NCI-H526 treated with DMSO at 0.1 percent for 48 hours (cell line): Measurements from ENCODE around the gene ZNF329.

Experiments used
- DNase-seq: peaks from one replicate; lab custom pipeline; 2025; lab: John Stamatoyannopoulos, UW

Gene ZNF329

DNA sequence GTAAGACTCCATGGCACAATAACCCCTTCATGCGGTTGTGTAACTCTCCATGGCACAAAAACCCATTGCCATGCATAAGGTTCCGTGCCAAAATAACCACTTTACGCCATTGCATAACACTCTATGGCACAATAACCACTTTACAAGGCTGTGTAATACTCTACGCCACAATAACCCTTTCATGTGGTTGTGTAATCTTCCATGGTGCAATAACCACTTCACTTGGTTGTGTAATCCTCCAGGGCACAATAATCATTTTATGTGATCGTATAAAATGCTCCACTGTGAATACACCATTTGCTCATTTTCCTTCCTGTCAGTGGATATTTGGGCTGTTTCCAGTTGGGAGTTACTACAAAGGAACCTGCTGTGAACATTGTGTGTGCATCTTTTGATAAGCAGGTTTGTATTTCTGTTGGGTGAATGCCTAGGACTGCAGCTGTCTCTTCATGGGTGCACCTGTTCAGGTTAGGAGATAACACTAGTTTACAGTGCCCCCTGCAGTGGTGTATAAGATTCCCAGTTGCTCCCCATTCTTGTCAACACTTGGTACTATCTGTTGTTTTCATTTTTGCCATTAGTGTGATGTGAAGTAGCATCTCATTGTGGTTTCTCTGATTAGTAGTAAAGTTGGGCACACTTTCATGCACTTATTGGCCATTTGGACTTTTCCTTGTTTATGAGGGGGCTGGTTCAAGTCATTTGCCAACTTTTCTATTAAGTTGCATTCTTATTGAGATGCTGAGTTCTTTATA, 31.4 kb downstream of the ZNF329 start:
- no peak for DNase-seq

DNA sequence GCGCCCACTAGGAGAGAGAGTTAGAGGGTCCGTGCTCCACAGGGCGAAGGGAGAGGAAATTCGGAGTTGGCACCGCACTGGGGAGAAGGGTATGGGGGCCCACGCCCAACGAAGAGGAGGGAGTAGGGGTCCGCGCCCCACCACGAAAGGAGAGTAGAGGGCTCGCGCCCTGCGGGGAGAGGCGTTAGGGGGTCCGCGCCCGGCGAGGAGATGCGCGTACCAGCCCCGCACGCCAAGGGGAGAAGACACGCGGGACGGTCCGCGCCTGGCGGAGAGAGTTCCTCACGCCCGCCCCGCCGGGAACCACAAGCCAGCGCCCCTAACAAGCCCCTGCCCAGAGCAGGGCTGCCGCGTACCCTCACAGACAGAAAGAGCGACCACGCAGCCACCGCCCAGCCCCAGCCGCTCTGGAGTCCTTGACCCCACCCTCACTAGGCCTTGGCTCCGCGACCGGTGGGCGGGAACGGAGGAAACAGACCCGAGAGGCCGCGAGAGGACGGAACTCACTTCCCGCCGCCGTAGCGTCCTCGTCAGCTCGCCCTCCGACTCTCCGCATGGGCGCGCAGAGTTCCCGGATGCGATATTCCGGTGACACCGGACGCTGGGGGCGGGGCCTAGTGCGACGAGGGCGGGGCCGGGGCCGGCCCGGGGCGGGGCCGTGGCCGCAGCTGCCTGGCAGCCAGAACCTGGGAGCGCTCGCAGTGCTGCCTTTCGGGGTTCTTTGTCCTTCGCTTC, 32.6 kb downstream of the ZNF329 start:
- DNase-seq, result no peak

DNA sequence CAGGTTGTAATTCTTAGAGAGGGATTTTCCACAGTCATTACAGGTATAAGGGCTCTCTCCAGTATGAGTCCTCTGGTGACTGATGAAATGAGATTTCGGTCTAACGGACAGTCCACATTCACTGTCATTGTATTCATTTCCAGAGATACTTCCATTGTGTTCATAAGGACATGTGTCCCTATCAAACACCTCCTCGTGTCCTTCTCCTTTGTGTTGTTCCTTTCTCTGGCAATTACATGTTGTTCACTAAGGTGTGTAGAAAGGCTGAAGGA, 42.1 kb downstream of the ZNF329 start:
- no peak for DNase-seq

DNA sequence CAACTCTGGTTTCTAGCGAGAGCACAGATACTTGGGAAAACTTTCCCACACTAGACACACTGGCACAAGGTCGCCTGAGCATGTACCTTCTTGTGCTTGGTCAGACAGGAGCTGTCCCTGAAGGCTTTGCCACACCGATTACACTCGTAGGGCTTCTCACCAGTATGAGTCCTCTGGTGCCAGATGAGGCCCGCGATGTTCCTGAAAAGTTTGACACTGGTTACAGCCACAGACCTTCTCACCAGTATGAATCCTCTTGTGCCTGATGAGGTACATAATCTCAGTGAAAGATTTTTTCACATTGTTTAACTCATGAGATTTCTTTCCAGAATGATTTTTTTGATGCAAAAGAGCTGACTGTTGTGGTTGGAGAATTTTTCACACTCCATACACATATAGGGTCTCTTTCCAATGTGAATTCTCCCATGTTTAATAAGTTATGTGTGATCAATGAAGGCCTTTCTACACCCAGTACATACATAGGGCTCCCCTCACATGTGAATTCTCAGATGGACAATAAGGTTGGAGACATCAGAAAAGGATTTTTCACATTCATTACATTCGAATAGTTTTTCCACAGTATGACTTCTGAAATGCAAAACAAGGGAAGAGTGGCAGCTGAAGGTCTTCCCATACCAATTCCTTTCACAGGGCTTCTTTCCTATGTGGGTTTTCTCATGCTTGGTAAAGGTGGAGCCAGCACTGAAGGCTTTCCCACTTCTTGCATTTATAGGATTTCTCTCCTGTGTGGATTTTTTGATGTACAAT, 42.6 kb downstream of the ZNF329 start:
- DNase-seq, result no peak

DNA sequence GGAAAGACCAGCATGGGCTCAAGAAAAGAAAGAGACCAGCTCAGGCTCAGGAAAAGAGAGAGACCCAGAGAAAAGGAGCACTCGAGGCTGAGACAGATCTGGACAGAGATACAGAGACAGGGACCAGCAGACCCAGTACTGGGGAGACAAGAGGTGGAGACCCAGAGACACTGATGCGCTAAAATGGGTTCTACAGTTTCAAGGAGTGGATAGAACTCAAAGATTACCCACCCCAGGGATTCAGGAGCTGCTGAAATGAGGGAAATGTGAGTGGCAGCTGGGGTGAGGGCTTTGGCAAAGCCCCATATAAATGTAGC, 51.9 kb downstream of the ZNF329 start:
- no peak for DNase-seq

DNA sequence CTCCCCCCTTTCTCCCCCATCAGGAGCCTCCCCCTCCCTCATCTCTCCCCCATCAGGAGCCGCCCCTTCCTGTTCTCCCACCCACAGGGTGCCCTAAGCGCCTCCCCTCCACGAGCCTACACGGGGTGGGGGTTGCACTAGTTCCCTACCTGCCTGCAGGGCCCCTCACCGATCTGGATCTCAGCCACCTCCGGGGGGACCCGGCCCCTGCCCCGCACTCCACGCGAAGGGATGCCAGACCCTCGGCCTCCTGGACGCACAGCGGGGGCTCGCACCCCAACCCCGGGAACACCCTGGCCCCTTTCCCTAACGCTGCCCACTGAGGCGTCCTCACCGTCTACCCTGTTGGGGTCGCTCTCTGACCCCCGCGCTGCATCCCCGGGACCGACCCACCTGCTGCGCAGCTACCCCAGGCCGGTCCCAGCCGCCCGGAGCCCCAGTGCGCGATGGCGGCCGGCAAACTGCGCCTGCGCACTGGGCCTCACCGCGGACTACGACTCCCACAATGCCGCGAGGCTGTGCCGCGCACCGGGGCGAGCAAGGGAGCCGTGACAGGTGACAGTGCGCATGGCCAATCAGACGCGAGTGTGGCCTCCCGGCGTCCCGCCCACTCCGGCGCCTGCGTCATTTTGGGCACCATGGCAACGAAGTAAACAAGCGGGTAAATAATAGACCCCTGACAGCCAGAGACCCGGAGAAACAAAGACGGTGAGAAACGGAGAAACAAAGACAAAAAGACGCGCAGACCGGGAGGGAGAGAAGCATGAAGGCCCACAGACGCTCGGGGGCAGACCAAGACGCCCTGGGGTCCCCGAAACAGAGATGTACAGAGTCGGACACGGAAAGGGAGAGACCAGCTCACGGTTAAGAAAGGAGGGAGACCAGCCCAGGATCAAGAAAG, 52.6 kb downstream of the ZNF329 start, which contains the start of gene ZSCAN18:
Gene ZSCAN18 (minus strand): TSS at position 451 of the 901 bp plus-strand sequence. CDS start 7,964 bp downstream, outside the sequence.
- peak; percentile 85 for DNase-seq

DNA sequence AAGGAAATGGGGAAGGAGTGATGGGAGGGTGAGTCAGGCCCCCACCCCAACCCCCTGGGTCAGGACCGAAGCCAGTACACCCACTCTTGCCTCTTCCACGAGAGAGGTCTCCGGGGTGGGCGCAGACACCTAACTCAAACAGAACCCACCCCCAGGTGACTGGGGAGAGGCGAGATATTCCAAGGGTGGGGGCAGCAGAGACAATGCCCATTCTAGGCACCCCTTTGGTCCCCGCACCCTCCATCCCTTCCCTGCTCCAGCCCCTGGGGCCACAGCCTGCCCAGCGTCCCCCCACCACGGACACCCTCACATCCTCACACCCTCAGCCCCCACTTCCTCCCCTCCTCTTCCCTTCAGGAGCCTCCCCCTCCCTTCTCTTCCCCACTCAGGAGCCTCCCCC, 53.2 kb downstream of the ZNF329 start:
- no peak for DNase-seq

DNA sequence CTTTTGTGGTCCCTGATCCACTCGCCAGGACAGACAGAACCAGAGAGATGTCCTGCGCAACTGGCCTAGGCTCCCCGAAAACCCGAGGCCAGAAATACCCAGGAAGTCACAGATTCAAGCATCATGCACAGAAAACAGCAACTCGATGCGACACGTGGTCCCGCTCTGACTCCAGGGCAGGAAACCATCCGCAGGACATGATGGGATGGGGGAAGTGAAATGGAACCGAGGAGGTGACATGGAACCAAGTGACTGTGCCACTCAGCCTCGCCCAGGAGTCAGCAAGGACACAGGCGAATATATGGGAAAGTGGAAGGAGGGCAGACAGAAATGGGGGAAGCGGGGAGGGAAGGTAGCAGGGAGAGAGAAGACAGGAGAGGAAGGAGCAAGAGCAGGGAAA, 53.7 kb downstream of the ZNF329 start:
- DNase-seq, result no peak

DNA sequence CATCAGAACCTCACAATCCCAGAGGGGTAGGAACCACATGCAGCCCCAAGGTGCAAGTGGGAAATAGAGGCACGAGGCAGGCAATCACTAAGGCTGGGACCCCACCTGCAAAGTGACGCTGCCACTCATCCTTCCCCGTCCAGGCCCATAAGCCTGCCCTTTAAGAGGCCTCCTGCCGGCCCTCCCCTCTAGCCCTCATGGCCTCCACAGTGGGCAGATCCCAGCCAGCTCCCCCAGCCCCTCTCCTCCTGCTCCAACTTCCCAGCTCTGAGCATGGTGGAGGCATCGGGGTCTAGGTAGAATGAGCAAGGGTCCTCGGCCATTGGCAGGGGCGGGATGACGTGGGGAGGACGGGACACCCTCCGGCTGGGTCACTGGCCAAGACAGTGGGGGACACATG, 55.3 kb downstream of the ZNF329 start:
- DNase-seq, result no peak

DNA sequence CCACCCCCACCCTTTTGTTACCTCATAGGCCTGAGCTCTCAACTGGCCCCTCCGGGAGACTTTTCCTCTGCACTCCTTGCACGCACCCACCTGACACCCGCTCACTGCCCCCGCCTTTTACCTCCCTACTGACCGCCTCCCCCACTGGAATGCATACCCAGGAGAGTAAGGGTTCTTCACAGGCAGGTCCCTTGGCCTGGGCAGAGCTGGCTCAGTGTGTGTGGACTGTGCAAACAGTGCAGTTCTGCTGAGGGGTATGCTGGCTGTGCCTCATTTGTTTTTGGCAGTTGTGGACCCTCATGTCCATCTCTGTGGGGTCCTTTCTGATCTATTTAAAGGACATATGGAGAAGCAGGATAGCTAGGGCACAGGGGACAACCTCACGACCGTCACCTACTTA, 57.5 kb downstream of the ZNF329 start:
- no peak for DNase-seq

DNA sequence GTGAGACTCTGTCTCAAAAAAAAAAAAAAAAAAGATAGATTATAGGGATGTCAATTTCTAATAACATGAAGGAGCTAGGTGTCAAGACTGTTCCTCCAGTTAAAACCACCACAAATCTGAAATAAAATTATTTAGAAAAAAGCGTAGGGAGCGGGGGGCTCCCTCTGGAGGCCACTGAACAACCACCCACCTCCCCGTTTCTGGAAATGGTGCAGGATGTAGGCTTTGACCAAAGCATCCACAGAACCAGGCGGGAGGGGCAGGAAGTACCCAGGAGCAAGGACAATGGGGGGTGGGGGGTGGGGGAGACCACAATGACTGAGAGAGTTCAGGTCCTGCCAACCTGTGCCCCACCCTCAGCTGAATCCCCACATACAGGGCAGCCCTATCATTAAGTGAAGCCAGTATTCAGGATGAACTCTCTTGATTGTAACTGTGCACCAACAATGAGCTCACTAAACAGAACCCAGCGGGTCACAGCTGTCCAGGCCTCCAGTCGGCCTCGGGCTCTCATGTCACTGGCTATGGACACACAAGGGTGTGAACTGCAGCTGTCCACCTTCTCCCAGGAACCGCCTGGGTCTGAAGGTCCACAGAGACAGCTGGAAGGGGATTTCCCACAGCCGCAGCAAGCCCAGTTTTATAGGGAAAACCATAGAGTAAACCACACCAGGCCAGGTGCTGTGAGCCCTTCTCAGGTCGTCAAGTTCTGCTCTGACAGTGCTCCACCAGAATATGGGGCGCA, 59.2 kb downstream of the ZNF329 start:
- no peak for DNase-seq

DNA sequence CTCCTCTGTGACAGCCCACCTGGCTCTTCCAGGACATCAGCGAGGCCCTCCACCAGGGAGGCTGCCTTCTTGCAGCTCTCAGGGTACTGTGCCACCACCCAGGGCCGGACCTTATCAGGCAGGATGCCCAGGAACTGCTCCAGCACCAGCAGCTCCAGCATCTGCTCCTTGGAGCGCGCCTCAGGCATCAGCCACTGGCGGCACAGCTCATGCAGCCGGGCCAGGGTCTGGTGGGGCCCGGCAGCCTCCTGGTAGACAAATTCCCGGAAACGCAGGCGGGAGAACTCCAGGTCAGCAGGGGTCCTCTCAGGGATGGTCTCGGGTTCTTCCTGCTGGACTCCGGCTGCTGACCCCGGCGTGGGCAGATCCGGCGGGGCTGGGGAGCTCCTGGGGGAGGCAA, 60.7 kb downstream of the ZNF329 start:
- DNase-seq, result no peak

DNA sequence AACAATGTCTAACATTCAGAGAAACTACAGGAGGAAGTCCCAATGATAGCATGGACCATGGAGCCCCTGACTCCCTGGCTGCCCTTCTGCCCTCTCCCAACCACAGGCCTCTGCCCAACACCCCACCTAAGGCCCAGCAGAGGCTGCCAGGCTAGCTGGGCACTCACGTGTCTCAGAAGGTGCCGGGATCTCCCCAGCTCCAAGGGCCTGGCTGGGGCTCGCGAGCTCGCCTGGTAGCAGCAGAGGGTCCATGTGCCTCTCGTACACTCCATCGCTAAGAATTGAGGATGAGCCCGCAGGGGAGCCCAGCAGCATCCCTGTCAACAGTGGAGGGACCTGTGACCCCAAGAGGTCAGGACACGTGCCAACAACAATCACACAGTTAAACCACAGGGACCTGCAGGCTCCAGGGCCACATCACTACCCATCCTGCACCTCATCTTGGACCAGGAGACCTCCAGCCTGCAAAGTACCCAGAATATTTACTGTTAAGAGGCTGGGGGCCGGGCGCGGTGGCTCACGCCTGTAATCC, 62.0 kb downstream of the ZNF329 start:
- DNase-seq, result no peak

DNA sequence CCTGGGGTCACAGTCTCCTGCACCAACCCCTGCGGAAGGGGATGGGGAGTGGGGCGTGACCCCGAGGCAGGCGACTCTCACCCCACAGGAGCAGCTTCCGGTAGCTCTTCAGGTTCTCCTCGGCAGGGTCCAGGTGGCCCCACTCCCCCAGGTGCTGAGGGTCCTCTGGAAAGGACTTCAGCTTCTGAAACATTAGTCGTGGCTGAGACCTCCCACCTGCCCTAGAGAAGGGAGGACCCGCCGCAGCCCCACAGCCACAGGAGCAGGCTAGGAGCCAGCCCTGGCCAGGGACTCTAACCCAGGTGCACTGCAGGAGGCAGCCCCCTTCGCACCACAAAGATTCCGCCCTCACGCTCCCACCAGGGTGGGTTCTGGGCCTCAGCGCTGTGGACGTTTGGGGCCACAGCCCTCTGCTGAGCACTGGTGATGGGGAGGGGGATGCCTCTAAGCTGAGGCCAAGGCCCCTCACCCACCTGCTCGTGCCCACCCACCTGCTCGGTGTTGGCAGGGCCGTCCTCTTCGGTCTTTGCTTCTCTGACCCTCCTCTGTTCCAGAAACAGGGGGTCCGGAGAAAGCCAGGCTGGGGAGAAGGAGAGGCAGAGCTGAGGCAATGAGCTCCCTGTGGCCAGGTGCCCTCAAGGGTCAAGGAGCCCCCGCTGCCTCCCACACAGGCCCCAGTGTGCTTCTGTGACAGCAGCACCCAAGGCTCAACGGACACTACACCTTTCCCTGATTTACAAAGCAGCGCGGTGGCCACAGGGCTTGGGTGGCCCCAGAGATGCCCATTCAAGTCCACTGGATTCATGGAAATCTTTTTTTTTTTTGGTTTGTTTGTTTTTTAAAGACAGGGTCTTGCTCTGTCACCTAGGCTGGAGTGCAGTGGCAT, 63.5 kb downstream of the ZNF329 start:
- DNase-seq, result no peak

DNA sequence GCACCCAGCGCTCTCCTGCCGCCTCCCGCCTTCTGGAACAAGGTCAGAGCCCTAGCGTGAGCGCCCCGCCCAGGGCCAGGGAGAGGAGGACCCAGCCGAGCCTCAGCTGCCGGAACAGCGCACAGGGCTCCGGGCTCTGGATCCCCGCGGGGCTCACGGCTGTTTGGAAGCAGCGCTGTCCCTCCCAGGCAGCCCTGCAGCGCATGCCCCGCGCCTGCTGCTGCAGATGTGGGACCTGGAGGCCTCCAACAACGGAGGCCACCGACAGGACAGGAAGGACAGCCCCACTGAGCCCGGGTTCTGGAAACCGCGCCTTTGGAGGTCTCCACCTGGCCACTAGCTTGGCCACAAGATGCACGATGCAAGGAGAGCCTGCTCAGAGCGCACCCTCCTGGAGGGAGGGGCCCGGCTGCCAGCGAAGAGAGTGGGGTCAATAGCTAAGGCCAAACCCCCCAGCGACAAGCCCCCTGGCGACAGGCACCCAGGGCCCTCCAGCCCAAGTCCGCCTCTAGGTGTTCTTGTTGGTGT, 65.2 kb downstream of the ZNF329 start:
- no peak for DNase-seq

DNA sequence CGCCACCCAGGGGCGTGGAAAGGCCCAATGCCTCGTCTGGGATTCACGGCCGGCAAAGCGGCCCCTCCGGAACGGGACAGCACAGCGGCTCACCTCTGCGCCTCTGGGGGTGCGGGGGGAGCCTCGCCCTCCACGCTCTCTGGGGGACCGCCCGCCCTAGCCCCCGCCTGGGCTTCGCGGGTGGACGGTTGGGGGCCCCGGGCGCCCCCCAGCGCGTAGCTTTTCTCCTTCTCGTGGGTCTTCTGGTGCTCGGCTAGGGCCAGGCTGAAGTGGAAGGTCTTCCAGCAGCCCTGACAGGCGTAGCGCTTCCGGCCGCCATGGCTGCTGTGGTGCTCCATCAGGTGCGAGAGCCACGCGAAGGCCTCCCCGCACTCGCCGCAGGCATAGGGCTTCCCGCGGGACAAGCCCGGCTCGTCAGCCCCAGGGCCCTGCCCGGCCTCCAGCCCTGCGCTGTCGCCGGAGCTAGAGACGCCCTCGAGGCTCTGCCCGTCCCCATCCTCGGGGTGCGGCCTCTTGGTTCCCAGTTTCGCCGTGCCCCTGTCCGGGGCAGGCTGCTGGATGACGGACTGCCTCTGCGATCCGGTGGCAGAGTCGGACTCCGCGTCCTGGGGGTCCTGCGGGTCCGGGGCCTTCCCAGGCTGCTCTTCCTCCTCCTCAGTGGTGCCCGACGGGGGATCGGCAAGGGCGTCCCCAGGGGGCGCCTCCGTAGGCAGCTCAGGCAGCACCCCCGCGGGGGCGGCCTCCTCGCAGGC, 65.8 kb downstream of the ZNF329 start:
- DNase-seq, result no peak

DNA sequence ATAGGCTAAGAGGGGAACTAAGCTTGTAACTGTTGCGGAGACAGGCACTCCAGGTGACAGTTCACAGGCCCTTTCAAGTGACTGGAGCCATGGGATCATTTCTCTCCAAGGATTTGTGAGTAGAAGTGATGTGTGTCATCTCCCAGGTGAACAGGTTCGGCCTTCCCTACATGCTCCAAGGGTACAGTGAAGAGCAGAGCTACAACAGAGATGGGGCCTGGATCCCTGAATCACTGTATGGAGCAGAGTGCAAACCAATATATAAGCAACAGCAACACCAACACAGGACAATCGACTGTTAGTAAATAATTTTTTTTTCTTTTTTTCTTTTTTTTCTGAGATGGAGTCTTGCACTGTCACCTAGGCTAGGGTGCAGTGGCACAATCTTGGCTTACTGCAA, 67.6 kb downstream of the ZNF329 start:
- DNase-seq, result no peak

DNA sequence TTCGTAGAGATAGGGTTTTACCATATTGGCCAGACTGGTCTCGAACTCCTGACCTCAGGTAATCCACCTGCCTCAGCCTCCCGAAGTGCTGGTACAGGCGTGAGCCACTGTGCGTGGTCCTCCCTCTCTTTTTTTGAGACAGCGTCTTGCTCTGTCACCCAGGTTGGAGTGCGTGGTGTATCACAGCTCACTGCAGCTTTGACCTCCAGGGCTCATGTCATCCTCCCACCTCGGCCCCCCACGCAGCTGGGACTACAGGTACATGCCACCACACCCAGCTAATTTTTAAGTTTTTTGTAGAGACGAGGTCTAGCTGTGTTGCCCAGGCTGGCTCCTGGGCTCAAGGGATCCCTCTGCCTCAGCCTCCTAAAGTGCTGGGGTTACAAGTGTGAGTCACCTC, 70.8 kb downstream of the ZNF329 start:
- DNase-seq, result no peak
